GM10248 (cell line): ENCODE data around the gene VAV1.

Source experiments
- CTCF ChIA-PET: fragments of 300-600 bp; sonication (Branson Sonifier 250); formaldehyde crosslinking; extraction: SDS; loops from one replicate; lab custom pipeline; 2021; ENCODE audit warnings: antibody characterized with exemption; lab: Yijun Ruan, JAX
- POLR2A ChIA-PET: fragments of 350-650 bp; sonication (Branson Sonifier 250); formaldehyde crosslinking; extraction: SDS; loops from one replicate; lab custom pipeline; 2020; ENCODE audit warnings: antibody characterized with exemption; lab: Yijun Ruan, JAX
- DNase-seq: peaks from one replicate; pipeline ENCODE4 v3.0.0; 2012; ENCODE audit errors: extremely low spot score
- CTCF ChIP-seq: IDR thresholded peaks from 2 replicates; pipeline ENCODE4 v1.5.1; 2012; ENCODE audit warnings: mild to moderate bottlenecking, low read depth; ENCODE audit errors: extremely low read depth, missing control alignments, control extremely low read depth

The VAV1 gene

GRCh38 chr19:6811378-6811777 lies 38.9 kb downstream of the VAV1 start:
- no peak for TF ChIP-seq CTCF
- POLR2A ChIA-PET, result no interaction called here
- CTCF ChIA-PET, result no interaction called here

GRCh38 chr19:6811906-6812305 lies 39.4 kb downstream of the VAV1 start:
- CTCF ChIA-PET, result interaction anchor here (0.8 to 4.6 kb wide), 2 partner anchors 8 to 14 kb away, joined by 3 to 21 read pairs; no protein-coding TSS in a partner anchor
- no peak for TF ChIP-seq CTCF
- POLR2A ChIA-PET, result no interaction called here
- DNase-seq, result no peak

More at GRCh38 chr19:6811378-6811777, 38.9 kb downstream of the VAV1 start:
- DNase-seq, result no peak

- DNase-seq, result no peak
- CTCF ChIA-PET, result interaction anchor here (0.8 to 4.6 kb wide), 6 partner anchors 9 to 51 kb away, joined by 3 to 21 read pairs (median 6); no protein-coding TSS in a partner anchor
- POLR2A ChIA-PET, result interaction anchor here (0.9 kb wide), 1 partner anchor 9 kb away, joined by 3 read pairs; no protein-coding TSS in a partner anchor
- no peak for TF ChIP-seq CTCF
Measured at GRCh38 chr19:6812612-6813011, 40.1 kb downstream of the VAV1 start.

- POLR2A ChIA-PET, result interaction anchor here (0.9 kb wide), 1 partner anchor 10 kb away, joined by 3 read pairs; no protein-coding TSS in a partner anchor
- no peak for TF ChIP-seq CTCF
- DNase-seq, result no peak
- CTCF ChIA-PET, result interaction anchor here (1.0 to 4.6 kb wide), 7 partner anchors 10 to 50 kb away, joined by 3 to 21 read pairs (median 4); no protein-coding TSS in a partner anchor
Measured at GRCh38 chr19:6813659-6814058, 41.2 kb downstream of the VAV1 start.

GRCh38 chr19:6817179-6817578 lies 44.7 kb downstream of the VAV1 start:
- DNase-seq, result no peak
- TF ChIP-seq CTCF, result no peak
- POLR2A ChIA-PET, result no interaction called here
- CTCF ChIA-PET, result interaction anchor here (2.2 kb wide), 1 partner anchor 46 kb away, joined by 7 read pairs; no protein-coding TSS in a partner anchor

- TF ChIP-seq CTCF, result no peak
- CTCF ChIA-PET, result interaction anchor here (0.6 to 1.2 kb wide), 2 partner anchors 15 to 347 kb away, joined by 3 read pairs; no protein-coding TSS in a partner anchor
- no peak for DNase-seq
- POLR2A ChIA-PET, result no interaction called here
Measured at GRCh38 chr19:6818246-6818645, 45.7 kb downstream of the VAV1 start.
